ENCODE measurements around the gene EIPR1.

The EIPR1 gene

GRCh38 chr2:3176869-3177255 is 200.8 kb downstream of the EIPR1 start:
- no peak for DNase-seq (ENCODE audit: low read depth in 2 of 2)

- DNase-seq (ENCODE audit: low read depth in 2 of 2), result no peak
These were observed 201.3 kb downstream of the EIPR1 start for GRCh38 chr2:3176071-3176868.

- DNase-seq (ENCODE audit: low read depth in 2 of 2), result no peak
These were observed 202.1 kb downstream of the EIPR1 start for GRCh38 chr2:3175568-3175955.

- DNase-seq (ENCODE audit: low read depth in 2 of 2), result no peak
These were observed 202.7 kb downstream of the EIPR1 start for GRCh38 chr2:3174626-3175567.

DNA sequence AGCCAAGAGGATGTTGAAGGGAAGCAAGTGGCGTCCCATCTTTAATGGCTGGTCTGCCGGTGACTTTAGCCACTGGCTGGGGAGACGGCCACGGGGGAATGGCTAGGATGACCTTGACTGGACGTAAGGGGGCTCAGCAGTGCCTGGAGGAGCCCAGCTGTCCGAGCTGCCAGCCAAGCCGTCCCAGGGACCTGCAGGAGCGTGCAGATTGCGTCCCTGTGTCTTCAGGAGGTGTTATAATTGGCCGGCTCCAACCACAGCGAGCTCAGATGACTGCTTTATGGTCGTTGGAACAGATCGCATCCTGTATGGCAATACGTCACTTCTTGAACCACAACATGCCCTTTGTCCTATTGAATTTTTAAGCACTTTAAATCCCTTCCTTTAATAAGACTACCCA is 204.6 kb downstream of the EIPR1 start:
- no peak for DNase-seq (ENCODE audit: low read depth in 2 of 2)

- DNase-seq (ENCODE audit: low read depth in 2 of 2), result no peak
These were observed 205.2 kb downstream of the EIPR1 start for GRCh38 chr2:3172265-3172935.

GRCh38 chr2:3171564-3172264 is 205.9 kb downstream of the EIPR1 start:
- no peak for DNase-seq (ENCODE audit: low read depth in 2 of 2)

DNA sequence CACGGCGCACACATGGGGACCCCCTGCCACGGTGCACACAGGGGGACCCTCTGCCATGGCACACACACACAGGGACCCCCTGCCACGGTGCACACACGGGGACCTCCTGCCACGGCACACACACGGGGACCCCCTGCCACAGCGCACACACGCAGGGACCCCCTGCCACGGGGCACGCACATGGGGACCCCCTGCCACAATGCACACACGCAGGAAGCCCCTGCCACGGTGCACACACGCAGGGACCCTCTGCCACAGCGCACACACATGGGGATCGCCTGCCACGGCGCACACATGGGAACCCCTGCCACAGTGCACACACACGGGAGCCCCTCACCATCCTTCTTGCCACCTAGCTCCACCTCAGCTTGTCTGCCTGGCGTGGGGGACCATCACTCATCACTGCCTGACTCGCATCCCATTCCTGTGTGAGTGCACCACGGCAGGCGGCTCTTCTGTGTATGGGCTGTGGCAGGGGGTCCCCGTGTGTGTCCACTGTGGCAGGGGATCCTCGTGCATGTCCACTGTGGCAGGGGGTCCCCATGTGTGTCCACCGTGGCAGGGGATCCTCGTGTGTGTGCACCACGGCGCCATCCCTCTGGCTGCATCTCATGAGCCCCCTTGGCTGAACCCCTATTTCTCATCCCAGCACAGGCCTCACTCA is 206.7 kb downstream of the EIPR1 start:
- DNase-seq (ENCODE audit: low read depth in 2 of 2), result no peak

- DNase-seq (ENCODE audit: low read depth in 2 of 2), result no peak
These were observed 208.3 kb downstream of the EIPR1 start for GRCh38 chr2:3169106-3169870.

DNA sequence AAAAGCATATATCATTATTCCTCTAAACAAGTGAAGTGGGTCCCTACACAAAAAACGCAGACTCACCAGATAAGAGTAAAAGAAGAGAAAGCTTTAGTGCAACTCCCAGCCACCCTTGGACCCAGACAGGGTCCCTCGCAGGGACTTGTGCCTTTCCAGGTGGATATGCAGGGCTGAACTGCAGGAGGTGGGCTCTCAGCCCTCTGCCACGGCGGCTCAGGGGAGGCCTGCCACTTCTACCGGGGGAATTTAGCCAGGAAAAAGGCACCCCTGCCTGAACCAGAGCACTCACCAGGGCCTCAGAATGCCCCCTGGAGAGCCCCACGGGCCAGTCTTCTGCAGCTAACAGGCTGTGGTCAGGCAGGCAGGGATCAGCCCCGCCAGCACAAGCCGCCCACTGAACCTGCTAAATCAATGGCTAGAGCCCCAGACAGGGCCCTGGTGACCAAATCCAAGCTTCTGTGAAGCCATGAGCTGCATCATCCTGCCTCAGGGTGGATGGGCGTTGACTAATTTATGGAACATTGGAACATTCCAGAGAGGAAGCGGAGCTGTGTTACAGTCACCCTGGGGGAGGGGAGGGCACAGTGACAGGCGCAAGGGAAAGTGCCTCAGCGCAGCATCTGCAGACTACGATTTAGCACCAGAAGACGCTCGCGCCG is 209.3 kb downstream of the EIPR1 start:
- DNase-seq (ENCODE audit: low read depth in 2 of 2), result no peak

GRCh38 chr2:3163401-3163800 is 214.2 kb downstream of the EIPR1 start:
- no peak for DNase-seq (ENCODE audit: low read depth in 2 of 2)

DNA sequence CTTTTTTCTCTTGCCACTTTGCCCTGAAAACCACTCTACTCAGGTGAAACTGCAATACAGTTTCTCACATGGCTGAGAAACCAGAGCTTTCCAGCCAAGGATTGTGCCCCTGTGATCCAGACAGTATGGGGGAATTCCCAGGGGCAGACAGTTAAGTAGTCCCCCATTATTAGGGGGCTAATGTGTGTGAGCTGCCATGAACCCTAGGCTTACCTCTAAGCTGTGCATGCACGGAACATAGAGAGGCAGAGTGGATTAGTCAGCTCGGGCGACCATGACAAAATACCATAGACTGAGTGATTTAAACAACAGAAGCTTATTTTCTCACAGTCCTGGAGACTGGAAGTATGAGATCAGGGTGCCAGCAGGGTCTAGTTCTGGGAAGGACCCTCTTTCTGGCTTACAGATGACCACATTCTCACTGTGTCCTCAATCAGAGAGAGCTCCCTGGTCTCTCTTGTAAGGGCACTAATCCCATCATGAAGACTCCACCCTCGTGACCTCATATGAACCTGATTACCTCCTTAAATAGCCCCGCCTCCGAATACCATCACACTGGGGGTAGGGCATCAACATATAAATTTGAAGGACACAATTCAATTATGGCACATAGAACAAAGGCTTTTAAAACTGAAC is 215.1 kb downstream of the EIPR1 start:
- no peak for DNase-seq (ENCODE audit: low read depth in 2 of 2)

DNA sequence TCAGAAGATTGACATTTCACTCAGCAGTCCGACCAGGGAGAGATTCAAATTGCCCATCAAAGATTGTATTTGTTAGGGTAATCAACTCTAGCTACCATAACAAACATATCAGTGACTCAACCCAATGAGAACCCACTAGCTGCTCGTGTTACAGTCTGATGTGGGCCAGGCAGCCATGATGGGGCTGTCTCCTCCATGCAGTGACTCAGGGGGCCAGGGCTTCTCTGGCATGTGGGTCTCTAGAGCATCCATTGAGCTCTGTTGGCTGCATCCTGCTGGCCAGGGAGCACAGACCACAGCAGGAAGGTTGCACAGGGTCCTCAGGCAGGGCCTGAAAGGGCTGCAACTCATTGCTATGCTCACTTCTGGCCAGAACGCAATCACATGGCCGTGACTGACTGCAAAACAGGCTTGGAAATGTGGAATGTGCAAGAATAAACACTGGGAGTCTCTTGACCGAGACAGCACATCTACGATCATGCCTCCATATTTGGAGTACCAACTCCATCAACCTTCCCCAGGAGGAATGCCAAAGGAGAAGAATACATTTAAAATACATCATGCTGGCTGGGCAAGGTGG is 216.8 kb downstream of the EIPR1 start:
- DNase-seq (ENCODE audit: low read depth in 2 of 2), result no peak

GRCh38 chr2:3159782-3160545 is 217.7 kb downstream of the EIPR1 start:
- DNase-seq (ENCODE audit: low read depth in 2 of 2), result no peak

DNA sequence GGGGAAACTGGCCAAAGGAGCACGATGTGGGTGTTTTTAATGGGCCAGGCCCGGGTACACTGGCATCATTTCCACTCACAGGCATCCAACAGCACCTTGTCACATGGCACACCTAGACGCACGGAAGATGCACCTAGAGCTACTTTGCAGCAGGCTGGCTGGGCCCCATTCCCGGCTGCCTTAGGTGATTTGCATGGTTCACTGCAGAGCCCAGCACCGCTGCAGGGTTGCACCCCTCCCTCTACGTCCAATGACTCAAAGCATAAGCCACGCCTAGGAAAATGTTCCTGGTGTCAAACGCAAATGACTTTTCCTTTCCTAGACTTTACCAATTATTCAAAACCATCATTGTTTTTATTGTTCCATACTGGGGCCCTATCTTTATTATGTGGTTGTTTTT is 222.9 kb downstream of the EIPR1 start:
- DNase-seq (ENCODE audit: low read depth in 2 of 2), result no peak

DNA sequence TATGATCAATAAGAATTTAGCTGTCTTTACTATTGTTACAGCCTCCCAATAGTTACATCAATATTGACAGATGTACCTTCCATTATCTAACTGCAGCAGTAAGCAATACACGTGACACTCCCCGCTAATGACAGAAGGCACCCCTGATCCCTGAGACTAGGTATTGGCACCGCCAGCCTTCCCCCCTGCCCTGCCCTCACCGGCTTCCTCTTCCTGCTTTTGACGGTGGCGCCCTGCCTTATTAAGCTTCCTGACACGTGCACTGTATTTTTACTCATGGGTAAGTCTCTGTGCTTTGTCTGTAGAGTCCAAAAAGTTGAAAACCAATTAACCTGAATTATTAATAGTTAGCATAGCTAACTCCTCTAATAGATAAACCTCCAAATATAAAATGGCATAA is 223.5 kb downstream of the EIPR1 start:
- no peak for DNase-seq (ENCODE audit: low read depth in 2 of 2)

GRCh38 chr2:3151153-3151918 is 226.3 kb downstream of the EIPR1 start:
- no peak for DNase-seq (ENCODE audit: low read depth in 2 of 2)
